IPS-15b (cell line): ENCODE results near the gene TMEM187.
"Not testable (repeated sequence)": the region's sequence is repeated elsewhere in the genome, so short reads cannot be mapped to it uniquely, and the experiment has no call there.

ENCODE experiments used
- H3K27me3 ChIP-seq: one replicate; pipeline ENCODE4 v1.6.1; 2013; ENCODE audit warnings: low read length; ENCODE audit not compliant: control insufficient read depth, insufficient read depth
- H3K36me3 ChIP-seq: one replicate; pipeline ENCODE4 v1.6.1; 2013; ENCODE audit warnings: low read length; ENCODE audit not compliant: control insufficient read depth, insufficient read depth
- H3K4me1 ChIP-seq: one replicate; pipeline ENCODE4 v1.6.1; 2013; ENCODE audit warnings: mild to moderate bottlenecking, low read length; ENCODE audit not compliant: control insufficient read depth, insufficient read depth
- H3K4me3 ChIP-seq: one replicate; pipeline ENCODE4 v1.5.1; 2013; ENCODE audit warnings: low read depth, low read length
- H3K9ac ChIP-seq: one replicate; pipeline ENCODE4 v1.6.1; 2013; ENCODE audit warnings: low read depth, mild to moderate bottlenecking, low read length
- H3K9me3 ChIP-seq: one replicate; pipeline ENCODE4 v1.6.1; 2013; ENCODE audit warnings: mild to moderate bottlenecking, low read length; ENCODE audit not compliant: control insufficient read depth, insufficient read depth

The TMEM187 gene

GRCh38 chrX:153984351-153985178 lies 12.0 kb downstream of the TMEM187 start:
- no peak overlapping the region for H3K4me3 ChIP-seq
- H3K27me3 ChIP-seq: no peaks in the 10 kb centered on the region
- no peak overlapping the region for H3K9ac ChIP-seq
- no peaks in the 10 kb centered on the region for H3K4me1 ChIP-seq
- H3K9me3 ChIP-seq: no peaks in the 10 kb centered on the region
- no peaks in the 10 kb centered on the region for H3K36me3 ChIP-seq

GRCh38 chrX:153988493-153988892 lies 15.9 kb downstream of the TMEM187 start:
- no peak overlapping the region for H3K9ac ChIP-seq
- no peaks in the 10 kb centered on the region for H3K36me3 ChIP-seq
- no peaks in the 10 kb centered on the region for H3K27me3 ChIP-seq
- no peaks in the 10 kb centered on the region for H3K9me3 ChIP-seq
- no peaks in the 10 kb centered on the region for H3K4me1 ChIP-seq
- no peak overlapping the region for H3K4me3 ChIP-seq

GRCh38 chrX:153989973-153990655 lies 17.6 kb downstream of the TMEM187 start:
- H3K36me3 ChIP-seq: no peaks in the 10 kb centered on the region
- no peak overlapping the region for H3K4me3 ChIP-seq
- no peaks in the 10 kb centered on the region for H3K4me1 ChIP-seq
- H3K9ac ChIP-seq: no peak overlapping the region
- H3K9me3 ChIP-seq: no peaks in the 10 kb centered on the region
- no peaks in the 10 kb centered on the region for H3K27me3 ChIP-seq

GRCh38 chrX:153991013-153991580 lies 18.5 kb downstream of the TMEM187 start:
- H3K4me1 ChIP-seq: no peaks in the 10 kb centered on the region
- H3K9ac ChIP-seq: no peak overlapping the region
- H3K27me3 ChIP-seq: no peaks in the 10 kb centered on the region
- H3K9me3 ChIP-seq: no peaks in the 10 kb centered on the region
- no peaks in the 10 kb centered on the region for H3K36me3 ChIP-seq
- no peak overlapping the region for H3K4me3 ChIP-seq

GRCh38 chrX:153992180-153992579 lies 19.6 kb downstream of the TMEM187 start:
- Histone ChIP-seq H3K9me3 (no peaks in the 10 kb centered on the region), H3K27me3 (no peaks in the 10 kb centered on the region), H3K4me1 (no peaks in the 10 kb centered on the region), H3K4me3 (no peak overlapping the region), H3K36me3 (no peaks in the 10 kb centered on the region), H3K9ac (no peak overlapping the region)

GRCh38 chrX:153993079-153993478 lies 20.5 kb downstream of the TMEM187 start:
- Histone ChIP-seq H3K9me3 (no peaks in the 10 kb centered on the region), H3K27me3 (no peaks in the 10 kb centered on the region), H3K4me3 (no peak overlapping the region), H3K36me3 (no peaks in the 10 kb centered on the region), H3K9ac (no peak overlapping the region), H3K4me1 (no peaks in the 10 kb centered on the region)

GRCh38 chrX:153993978-153994377 lies 21.4 kb downstream of the TMEM187 start:
- no peaks in the 10 kb centered on the region for H3K9me3 ChIP-seq
- H3K9ac ChIP-seq: no peak overlapping the region
- H3K36me3 ChIP-seq: no peaks in the 10 kb centered on the region
- no peak overlapping the region for H3K4me3 ChIP-seq
- no peaks in the 10 kb centered on the region for H3K27me3 ChIP-seq
- no peaks in the 10 kb centered on the region for H3K4me1 ChIP-seq

- H3K27me3 ChIP-seq, H3K9ac ChIP-seq, H3K4me1 ChIP-seq, H3K36me3 ChIP-seq, H3K9me3 ChIP-seq, H3K4me3 ChIP-seq: not testable (repeated sequence)
Observed at GRCh38 chrX:153994398-153994797, 21.8 kb downstream of the TMEM187 start.

GRCh38 chrX:153995504-153995903 lies 22.9 kb downstream of the TMEM187 start:
- H3K36me3 ChIP-seq: no peaks in the 10 kb centered on the region
- H3K4me1 ChIP-seq: no peaks in the 10 kb centered on the region
- H3K4me3 ChIP-seq: no peak overlapping the region
- no peaks in the 10 kb centered on the region for H3K9me3 ChIP-seq
- no peaks in the 10 kb centered on the region for H3K27me3 ChIP-seq
- H3K9ac ChIP-seq: no peak overlapping the region

- Histone ChIP-seq H3K9ac (no peak overlapping the region), H3K36me3 (no peaks in the 10 kb centered on the region), H3K9me3 (no peaks in the 10 kb centered on the region), H3K27me3 (no peaks in the 10 kb centered on the region), H3K4me3 (no peak overlapping the region), H3K4me1 (no peaks in the 10 kb centered on the region)
Observed at GRCh38 chrX:153999359-154000037, 26.9 kb downstream of the TMEM187 start.

- Histone ChIP-seq H3K9me3 (no peaks in the 10 kb centered on the region), H3K4me1 (no peaks in the 10 kb centered on the region), H3K27me3 (no peaks in the 10 kb centered on the region), H3K4me3 (no peak overlapping the region), H3K36me3 (no peaks in the 10 kb centered on the region), H3K9ac (no peak overlapping the region)
Observed at GRCh38 chrX:154000051-154000450, 27.5 kb downstream of the TMEM187 start.
